Liver (tissue), 9 donors: ENCODE results near the gene EAPP. TPM values are rescaled to one million over a fixed set of nuclear protein-coding genes. Genes with fewer than 3 reads are reported as not detected.

ENCODE experiments used
- DNase-seq: peaks from one replicate; pipeline ENCODE4 v3.0.0-alpha.2; 2017; ENCODE audit warnings: low spot score
- H3K27ac ChIP-seq, 2 donors: one replicate each; pipeline ENCODE4 v1.7.0; 2013; ENCODE audit warnings: inconsistent platforms in 2 of 2, low read length in 2 of 2, control low read depth in 1 of 2, low read depth in 1 of 2, mild to moderate bottlenecking in 1 of 2
- H3K27me3 ChIP-seq, 4 donors: one replicate each; pipeline versions ENCODE4 v1.6.1 to v1.7.0; 2013; ENCODE audit warnings: low read length in 3 of 4, inconsistent platforms in 1 of 4, mild to moderate bottlenecking in 1 of 4, moderate library complexity in 1 of 4; ENCODE audit not compliant: control insufficient read depth in 4 of 4, insufficient read depth in 4 of 4
- H3K36me3 ChIP-seq, 4 donors: one replicate each; pipeline versions ENCODE4 v1.6.1 to v1.7.0; 2013; ENCODE audit warnings: low read length in 3 of 4, mild to moderate bottlenecking in 3 of 4, low read depth in 1 of 4, moderate library complexity in 1 of 4; ENCODE audit not compliant: control insufficient read depth in 4 of 4, insufficient read depth in 3 of 4
- H3K4me1 ChIP-seq, 4 donors: one replicate each; pipeline versions ENCODE4 v1.6.1 to v1.7.0; 2013; ENCODE audit warnings: low read length in 3 of 4, mild to moderate bottlenecking in 3 of 4, moderate library complexity in 1 of 4; ENCODE audit not compliant: control insufficient read depth in 4 of 4, insufficient read depth in 4 of 4
- H3K4me3 ChIP-seq, 3 donors: one replicate each; pipeline versions ENCODE4 v1.6.1 to v1.7.0; 2013; ENCODE audit warnings: low read length in 3 of 3, control low read depth in 1 of 3, low read depth in 1 of 3, mild to moderate bottlenecking in 1 of 3
- H3K9ac ChIP-seq, 2 donors: one replicate each; pipeline ENCODE4 v1.7.0; 2013; ENCODE audit warnings: low read length in 2 of 2, mild to moderate bottlenecking in 2 of 2, moderate library complexity in 2 of 2, control low read depth in 1 of 2, low read depth in 1 of 2
- H3K9me3 ChIP-seq, 4 donors: one replicate each; pipeline versions ENCODE4 v1.6.1 to v1.7.0; 2013; ENCODE audit warnings: low read length in 3 of 4; ENCODE audit not compliant: control insufficient read depth in 4 of 4
- ATF3 ChIP-seq: IDR thresholded peaks from 2 replicates; pipeline ENCODE4 v1.6.1; 2016; ENCODE audit warnings: antibody characterized with exemption
- CTCF ChIP-seq: fragments of 150-350 bp; IDR thresholded peaks from 2 replicates; pipeline ENCODE4 v1.5.1; 2017; ENCODE audit warnings: improper control_type of control experiment, low read depth, low read length; ENCODE audit not compliant: missing input control
- EGR1 ChIP-seq, 2 donors: IDR thresholded peaks; 2 replicates each; pipeline ENCODE4 v1.6.1; 2016 to 2018; ENCODE audit warnings: antibody characterized with exemption in 2 of 2, low read depth in 2 of 2
- FOXA1 ChIP-seq: IDR thresholded peaks from 2 replicates; pipeline ENCODE4 v1.6.1; 2016; ENCODE audit warnings: antibody characterized with exemption
- FOXA2 ChIP-seq: IDR thresholded peaks from 2 replicates; pipeline ENCODE4 v1.6.1; 2016; ENCODE audit warnings: antibody characterized with exemption
- GABPA ChIP-seq, 2 donors: IDR thresholded peaks in 1 of 2; conservative IDR thresholded peaks in 1 of 2; 2 replicates each; pipeline ENCODE4 v1.6.1; 2016; ENCODE audit warnings: antibody characterized with exemption in 2 of 2, mild to moderate bottlenecking in 1 of 2, moderate library complexity in 1 of 2
- HNF4A ChIP-seq, 2 donors: conservative IDR thresholded peaks; 2 replicates each; pipeline ENCODE4 v1.6.1; 2016; ENCODE audit warnings: antibody characterized with exemption in 2 of 2, mild to moderate bottlenecking in 2 of 2
- HNF4G ChIP-seq: IDR thresholded peaks from 2 replicates; pipeline ENCODE4 v1.6.1; 2016; ENCODE audit warnings: antibody characterized with exemption
- JUND ChIP-seq, 2 donors: IDR thresholded peaks; 2 replicates each; pipeline ENCODE4 v1.6.1; 2016; ENCODE audit warnings: antibody characterized with exemption in 2 of 2
- MAX ChIP-seq: IDR thresholded peaks from 2 replicates; pipeline ENCODE4 v1.6.1; 2016; ENCODE audit warnings: antibody characterized with exemption
- NR2F2 ChIP-seq: IDR thresholded peaks from 2 replicates; pipeline ENCODE4 v1.6.1; 2016; ENCODE audit warnings: antibody characterized with exemption
- RAD21 ChIP-seq, 2 donors: IDR thresholded peaks; 2 replicates each; pipeline ENCODE4 v1.6.1; 2016; ENCODE audit warnings: antibody characterized with exemption in 2 of 2, mild to moderate bottlenecking in 2 of 2
- REST ChIP-seq: IDR thresholded peaks from 2 replicates; pipeline ENCODE4 v1.6.1; 2016; ENCODE audit warnings: antibody characterized with exemption, mild to moderate bottlenecking
- RXRA ChIP-seq, 2 donors: IDR thresholded peaks; 2 replicates each; pipeline ENCODE4 v1.6.1; 2017 to 2018; ENCODE audit warnings: antibody characterized with exemption in 2 of 2, mild to moderate bottlenecking in 1 of 2
- SP1 ChIP-seq: IDR thresholded peaks from 2 replicates; pipeline ENCODE4 v1.6.1; 2018; ENCODE audit warnings: antibody characterized with exemption, mild to moderate bottlenecking
- TAF1 ChIP-seq: conservative IDR thresholded peaks from 2 replicates; pipeline ENCODE4 v1.6.1; 2016; ENCODE audit warnings: antibody characterized with exemption, mild to moderate bottlenecking
- YY1 ChIP-seq: IDR thresholded peaks from 2 replicates; pipeline ENCODE4 v1.6.1; 2016; ENCODE audit warnings: antibody characterized with exemption, mild to moderate bottlenecking
- ZBTB33 ChIP-seq: IDR thresholded peaks from 2 replicates; pipeline ENCODE4 v1.6.1; 2016; ENCODE audit warnings: antibody characterized with exemption
- WGBS: extraction: QIAGEN DNeasy Blood & Tissue Kit; methylation state at CpG from one replicate; pipeline ENCODE4 v1.1.7; 2013; 5-methylcytosine and 5-hydroxymethylcytosine counted together
- polyA plus RNA-seq, 2 donors: library from polyadenylated mRNA; stranded (reverse) in 1 of 2; unstranded in 1 of 2; fragments of 200-250 nt in 1 of 2; fragments of >200 nt in 1 of 2; fragmentation: Nextera tagmentation in 1 of 2; extraction: Ambion mirVana in 1 of 2; gene quantifications; one replicate each; pipeline versions ENCODE4 v1.2.1 to v1.2.3, GENCODE V29; 2013 to 2015
- total RNA-seq, 2 donors: library from RNA; depleted of rRNA; stranded (reverse); fragments of >200 nt; gene quantifications; one replicate each; pipeline ENCODE4 v1.2.3, GENCODE V29; 2014
- donor health status: healthy.
- donor health status: healthy.
- donor health status: healthy.
- donor health status: healthy.
- donor health status: healthy.

EAPP gene
- total and polyA plus RNA-seq, 4 donors = 18.5 to 33.4 (median 25.7) TPM

- H3K9me3 ChIP-seq = no peaks in the 10 kb centered on the region
- 98% methylated on average over 4 of the region's 5 CpGs for WGBS
These were observed 38.4 kb downstream of the EAPP start for GRCh38 chr14:34501004-34501580.

More at GRCh38 chr14:34501004-34501580, 38.4 kb downstream of the EAPP start:
- Histone ChIP-seq H3K27ac (no peak overlapping the region), H3K27me3 (no peaks in the 10 kb centered on the region), H3K4me3 (no peak overlapping the region), H3K9ac (no peak overlapping the region), H3K4me1 (peaks cover 0 to 16% (median 5%) of the 10 kb centered on the region in 4 donors), H3K36me3 (no peaks in the 10 kb centered on the region)
- TF ChIP-seq RAD21 (IDR thresholded peaks at IDR 0.05) (no peak), FOXA1 (no peak), JUND (IDR thresholded peaks at IDR 0.05) (no peak), GABPA (IDR thresholded peaks at IDR 0.05 in 1 of 2, conservative IDR thresholded peaks at IDR 0.05 in 1 of 2) (no peak), FOXA2 (no peak), REST (no peak), TAF1 (no peak), ZBTB33 (no peak), CTCF (no peak), HNF4A (conservative IDR thresholded peaks at IDR 0.05) (no peak), EGR1 (IDR thresholded peaks at IDR 0.05; ENCODE audit: low read depth in 2 of 2) (no peak), YY1 (no peak), ATF3 (no peak), HNF4G (no peak), SP1 (no peak), RXRA (IDR thresholded peaks at IDR 0.05) (no peak), NR2F2 (no peak), MAX (no peak)
- DNase-seq = no peak
